Prostate gland (tissue), 2 donors: Measurements from ENCODE around the gene HIVEP2.

Experiments
- CTCF ChIP-seq, 4 experiments: fragments of 200-600 bp in 2 of 4; fragments of 450-650 bp in 2 of 4; sonication (generic) in 2 of 4; IDR thresholded peaks; 1 replicate in 3 of 4; 2 replicates in 1 of 4; pipeline ENCODE4 v1.5.1; 2016 to 2019; ENCODE audit warnings: antibody characterized with exemption in 4 of 4, mild to moderate bottlenecking in 2 of 4, moderate library complexity in 2 of 4
- POLR2A ChIP-seq: fragments of 450-650 bp; IDR thresholded peaks from one replicate; pipeline ENCODE4 v1.6.1; 2016; ENCODE audit warnings: antibody characterized with exemption, mild to moderate bottlenecking
- POLR2AphosphoS5 ChIP-seq: sonication (generic); formaldehyde crosslinking; IDR thresholded peaks from one replicate; pipeline ENCODE4 v1.6.1; 2017; ENCODE audit warnings: antibody characterized with exemption

GRCh38 chr6:142803495-142804058 lies 141.4 kb downstream of the HIVEP2 start:
- TF ChIP-seq CTCF (IDR thresholded peaks at IDR 0.05) (no peak), POLR2AphosphoS5 (no peak), POLR2A (no peak)
